NB4 (cell line): Measurements from ENCODE around the gene METTL23.

Experiments
- DNase-seq: peaks from one replicate; pipeline ENCODE4 v3.0.0; 2010; ENCODE audit warnings: low read depth
- H3K4me3 ChIP-seq: one replicate; pipeline ENCODE4 v1.5.1; 2011; ENCODE audit warnings: mild to moderate bottlenecking, low read depth, low read length, moderate library complexity
- CTCF ChIP-seq: IDR thresholded peaks from one replicate; pipeline ENCODE4 v1.5.1; 2012; ENCODE audit warnings: low read depth, low read length
- MAX ChIP-seq: IDR thresholded peaks from 2 replicates; pipeline ENCODE4 v1.6.1; 2011; ENCODE audit warnings: low read depth, low read length
- MYC ChIP-seq: IDR thresholded peaks from 2 replicates; pipeline ENCODE4 v1.6.1; 2011; ENCODE audit warnings: low read depth, low read length
- POLR2A ChIP-seq: IDR thresholded peaks from 2 replicates; pipeline ENCODE4 v1.6.1; 2011; ENCODE audit warnings: mild to moderate bottlenecking; ENCODE audit not compliant: insufficient read length; ENCODE audit errors: extremely low read depth

METTL23 gene

DNA sequence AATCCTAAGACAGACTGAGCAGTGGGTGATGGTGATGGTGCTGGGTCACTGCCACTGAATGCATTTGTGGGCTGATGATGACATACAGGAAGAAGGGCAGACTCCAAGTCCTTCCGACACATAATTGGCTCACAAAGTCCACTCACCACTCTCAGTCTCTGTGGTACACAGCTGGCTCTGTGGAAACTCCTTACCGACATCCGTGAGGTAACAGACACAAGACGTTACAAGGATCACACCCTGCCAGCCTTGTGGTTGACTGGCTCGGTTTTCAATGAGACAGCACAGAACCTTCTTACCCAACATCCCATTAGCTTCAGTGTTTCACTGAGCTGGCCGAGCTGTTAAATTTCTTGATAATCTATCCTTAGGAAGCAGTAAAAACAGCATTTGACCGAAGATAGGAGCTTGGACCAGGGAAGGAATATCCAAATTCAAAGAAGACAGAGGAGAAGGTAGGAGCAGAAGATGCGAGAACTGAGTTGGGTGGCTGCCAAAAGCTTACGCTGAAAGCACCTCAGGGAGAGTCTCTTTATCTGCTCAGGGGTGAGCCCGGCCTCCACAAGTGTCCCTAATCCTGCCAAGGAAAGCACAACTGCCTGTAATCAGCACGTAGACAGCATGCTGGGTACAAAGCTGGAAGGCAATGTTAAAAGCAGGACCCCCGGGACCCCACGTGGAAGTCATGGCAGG, 10.3 kb upstream of the METTL23 start:
- H3K4me3 ChIP-seq = no peak overlapping the region
- TF ChIP-seq POLR2A = peak; percentile 21
- peak; percentile 44; the same call in 1 of the 2 replicates for TF ChIP-seq MAX
- TF ChIP-seq MYC = peak; percentile 73
- TF ChIP-seq CTCF = no peak
- DNase-seq = peak; percentile 93

GRCh38 chr17:76716839-76717215, 9.8 kb upstream of the METTL23 start:
- peak; percentile 39 for DNase-seq
- no peak overlapping the region for H3K4me3 ChIP-seq
- TF ChIP-seq CTCF (no peak), POLR2A (no peak), MYC (no peak), MAX (no peak)

- H3K4me3 ChIP-seq = no peak overlapping the region
- TF ChIP-seq MAX = no peak
- TF ChIP-seq POLR2A = no peak
- TF ChIP-seq MYC = no peak
- no peak for TF ChIP-seq CTCF
- no peak for DNase-seq
Measured at GRCh38 chr17:76718516-76718915, 8.1 kb upstream of the METTL23 start.

- H3K4me3 ChIP-seq = no peak overlapping the region
- no peak for TF ChIP-seq MYC
- no peak for TF ChIP-seq POLR2A
- TF ChIP-seq CTCF = no peak
- no peak for TF ChIP-seq MAX
- DNase-seq = no peak
Measured at GRCh38 chr17:76720211-76720610, 6.4 kb upstream of the METTL23 start.

- TF ChIP-seq MAX (no peak), MYC (no peak), CTCF (no peak), POLR2A (no peak)
- no peak for DNase-seq
- H3K4me3 ChIP-seq = no peak overlapping the region
Measured at GRCh38 chr17:76720941-76721340, 5.7 kb upstream of the METTL23 start.
